ENCODE results near the gene HIGD2A.

The HIGD2A gene

GRCh38 chr5:176391999-176392398 is 3.4 kb downstream of the HIGD2A start:
- CTCF ChIA-PET: interaction anchor here (0.6 to 1.1 kb wide), 4 partner anchors 22 to 631 kb away, joined by 3 read pairs; partner anchors contain the start of gene KIAA1191
- DNase-seq (ENCODE audit: low spot score): no peak
- TF ChIP-seq CTCF (conservative IDR thresholded peaks at IDR 0.05; ENCODE audit: low read depth): no peak
- POLR2A ChIA-PET (ENCODE audit: low non-redundant PET): no interaction called here
- peak overlapping the region; percentile 99 for H3K27ac ChIP-seq

GRCh38 chr5:176392526-176392925 is 4.0 kb downstream of the HIGD2A start:
- DNase-seq (ENCODE audit: low spot score): no peak
- CTCF ChIA-PET: interaction anchor here (0.5 to 1.1 kb wide), 2 partner anchors 28 to 31 kb away, joined by 3 to 4 read pairs; partner anchors contain the start of gene KIAA1191
- POLR2A ChIA-PET (ENCODE audit: low non-redundant PET): no interaction called here
- TF ChIP-seq CTCF (conservative IDR thresholded peaks at IDR 0.05; ENCODE audit: low read depth): no peak
- H3K27ac ChIP-seq: peak overlapping the region; percentile 99

GRCh38 chr5:176394096-176394495 is 5.5 kb downstream of the HIGD2A start:
- no peak for TF ChIP-seq CTCF (conservative IDR thresholded peaks at IDR 0.05; ENCODE audit: low read depth)
- ChIA-PET POLR2A (ENCODE audit: low non-redundant PET) (no interaction called here), CTCF (interaction anchor here (1.6 kb wide), 1 partner anchor 22 kb away, joined by 6 read pairs; the partner anchor contains the start of gene CLTB)
- peak overlapping the region; percentile 99 for H3K27ac ChIP-seq
- DNase-seq (ENCODE audit: low spot score): no peak

GRCh38 chr5:176394881-176395675 is 6.5 kb downstream of the HIGD2A start:
- H3K27ac ChIP-seq: peak overlapping the region; percentile 99
- POLR2A ChIA-PET (ENCODE audit: low non-redundant PET): no interaction called here
- DNase-seq (ENCODE audit: low spot score): no peak
- no peak for TF ChIP-seq CTCF (conservative IDR thresholded peaks at IDR 0.05; ENCODE audit: low read depth)
- CTCF ChIA-PET: interaction anchor here (0.6 to 1.6 kb wide), 3 partner anchors 15 to 54 kb away, joined by 3 to 6 read pairs (median 4); partner anchors contain the start of gene CLTB

- POLR2A ChIA-PET (ENCODE audit: low non-redundant PET): interaction anchor here (0.6 kb wide), 1 partner anchor 101 kb away, joined by 4 read pairs; no protein-coding TSS in a partner anchor
- no peak for DNase-seq (ENCODE audit: low spot score)
- H3K27ac ChIP-seq: peak overlapping the region; percentile 99
- CTCF ChIA-PET: no interaction called here
- TF ChIP-seq CTCF (conservative IDR thresholded peaks at IDR 0.05; ENCODE audit: low read depth): no peak
These were observed 7.8 kb downstream of the HIGD2A start for GRCh38 chr5:176396330-176396729.

GRCh38 chr5:176397736-176398420 is 9.3 kb downstream of the HIGD2A start:
- CTCF ChIA-PET: no interaction called here
- no peak for TF ChIP-seq CTCF (conservative IDR thresholded peaks at IDR 0.05; ENCODE audit: low read depth)
- peak overlapping the region; percentile 99 for H3K27ac ChIP-seq
- POLR2A ChIA-PET (ENCODE audit: low non-redundant PET): no interaction called here
- DNase-seq (ENCODE audit: low spot score): no peak

All from RWPE1 (cell line).